ENCODE data around the gene PRKCB. TPM values are rescaled to one million over a fixed set of nuclear protein-coding genes. Genes with fewer than 3 reads are reported as not detected.

PRKCB gene
- polyA plus RNA-seq, 2 of the 4 experiments (the other 2 are of a cell fraction): 0.09 to 0.22 TPM

DNA sequence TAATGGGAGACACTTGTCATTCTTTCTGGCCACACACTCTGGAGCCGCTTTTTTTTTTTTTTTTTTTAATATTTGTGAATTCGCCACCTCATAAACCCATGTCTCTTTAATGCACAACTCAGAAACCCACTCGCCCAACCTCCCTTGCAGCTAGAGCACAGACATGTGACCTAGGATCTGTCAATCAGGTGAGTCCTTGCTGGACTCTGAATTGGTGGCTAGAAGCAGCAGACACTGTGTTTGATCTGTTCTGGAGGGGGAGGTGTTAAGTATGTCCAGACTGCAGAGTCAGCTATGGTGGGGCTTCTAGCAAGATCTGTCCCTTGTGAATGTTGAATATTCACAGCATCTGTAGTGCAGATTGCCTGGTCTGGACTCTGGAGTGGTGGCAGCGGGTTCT, 112.1 kb downstream of the PRKCB start:
- FAIRE-seq (no peak), ATAC-seq (no peak), DNase-seq (ENCODE audit: low read depth in 1 of 2, low spot score in 1 of 2) (no peak)
- no peaks in the 10 kb centered on the region for H3K4me1 ChIP-seq
- ChIA-PET CTCF (no interaction called here), POLR2A (no interaction called here)
- WGBS (ENCODE audit: missing lambda C conversion rate): 59% methylated on average over 4 of the region's 4 CpGs
- no peak overlapping the region for H3K4me3 ChIP-seq
- no peak overlapping the region for H3K4me2 ChIP-seq
- H3K27ac ChIP-seq: no peak overlapping the region
- TF ChIP-seq NFE2L2 (conservative IDR thresholded peaks at IDR 0.05; ENCODE audit: low read length) (no peak), MAZ (IDR thresholded peaks at IDR 0.05; ENCODE audit: borderline replicate concordance, low read depth, low read length) (no peak), REST (IDR thresholded peaks at IDR 0.05) (no peak), RAD21 (conservative IDR thresholded peaks at IDR 0.05 in 1 of 2, IDR thresholded peaks at IDR 0.05 in 1 of 2) (no peak), FOSB (CRISPR knock-in tag; IDR thresholded peaks at IDR 0.05) (no peak), HEYL (CRISPR knock-in tag; IDR thresholded peaks at IDR 0.05) (no peak), HES2 (IDR thresholded peaks at IDR 0.05) (no peak), RFX5 (IDR thresholded peaks at IDR 0.05) (no peak), EHMT2 (IDR thresholded peaks at IDR 0.05; ENCODE audit: low read depth) (no peak), HOXB5 (CRISPR knock-in tag; IDR thresholded peaks at IDR 0.05) (no peak), ZFP36 (IDR thresholded peaks at IDR 0.05; ENCODE audit: borderline replicate concordance, partially characterized antibody) (no peak), KDM1A (IDR thresholded peaks at IDR 0.05; ENCODE audit: low read depth) (no peak)
- no peaks in the 10 kb centered on the region for H3K9me3 ChIP-seq

DNA sequence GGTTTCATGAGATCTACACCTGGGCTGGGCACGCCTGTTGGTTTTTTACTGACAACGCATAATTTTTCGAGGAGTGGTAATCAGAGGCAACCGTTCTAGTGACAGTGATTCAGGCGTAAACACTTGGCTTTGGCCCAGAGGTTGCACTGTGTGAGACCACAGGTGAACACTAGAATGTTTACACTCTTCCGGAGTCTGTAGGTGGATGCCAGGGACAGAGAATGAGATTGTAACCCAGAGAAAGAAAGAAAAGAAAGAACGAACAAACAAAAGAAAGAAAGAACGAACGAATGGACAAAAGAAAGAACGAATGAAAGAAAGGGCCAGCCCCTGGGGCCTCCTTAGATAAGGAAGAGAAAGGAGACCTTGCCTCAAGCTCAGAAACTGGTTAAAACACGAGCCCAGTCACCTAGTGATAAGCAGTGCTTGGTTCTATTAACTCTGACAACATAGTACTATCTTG, 113.2 kb downstream of the PRKCB start:
- ChIA-PET POLR2A (no interaction called here), CTCF (no interaction called here)
- no peaks in the 10 kb centered on the region for H3K4me1 ChIP-seq
- no peaks in the 10 kb centered on the region for H3K9me3 ChIP-seq
- no peak overlapping the region for H3K4me2 ChIP-seq
- FAIRE-seq: no peak
- H3K4me3 ChIP-seq: no peak overlapping the region
- H3K27ac ChIP-seq: no peak overlapping the region
- 36% methylated on average over 11 of the region's 11 CpGs for WGBS (ENCODE audit: missing lambda C conversion rate)
- no peak for ATAC-seq
- TF ChIP-seq CEBPB (IDR thresholded peaks at IDR 0.05): no peak
- no peak for TF ChIP-seq SMC3 (IDR thresholded peaks at IDR 0.05)
- no peak for TF ChIP-seq REST (IDR thresholded peaks at IDR 0.05)
- TF ChIP-seq CHD2 (IDR thresholded peaks at IDR 0.05; ENCODE audit: low read length, partially characterized antibody): no peak
- no peak for TF ChIP-seq POLR2AphosphoS2 (conservative IDR thresholded peaks at IDR 0.05; ENCODE audit: low read length)
- TF ChIP-seq SREBF2 (IDR thresholded peaks at IDR 0.05): no peak
- TF ChIP-seq TP53 (CRISPR knock-in tag; IDR thresholded peaks at IDR 0.05): no peak
- TF ChIP-seq MAFK (IDR thresholded peaks at IDR 0.05; ENCODE audit: partially characterized antibody): no peak
- no peak for TF ChIP-seq RAD21 (conservative IDR thresholded peaks at IDR 0.05 in 1 of 2, IDR thresholded peaks at IDR 0.05 in 1 of 2)
- no peak for TF ChIP-seq PBX3 (IDR thresholded peaks at IDR 0.05)
- no peak for TF ChIP-seq RNF2 (IDR thresholded peaks at IDR 0.05; ENCODE audit: borderline replicate concordance, low read depth)
- no peak for TF ChIP-seq RARB (CRISPR knock-in tag; IDR thresholded peaks at IDR 0.05)
- TF ChIP-seq HOXA7 (CRISPR knock-in tag; IDR thresholded peaks at IDR 0.05): no peak
- TF ChIP-seq PHF8 (IDR thresholded peaks at IDR 0.05; ENCODE audit: borderline replicate concordance, low read depth): no peak
- no peak for TF ChIP-seq CTCF (IDR thresholded peaks at IDR 0.05)
- no peak for TF ChIP-seq MYC (IDR thresholded peaks at IDR 0.05; ENCODE audit: borderline replicate concordance, low read length)
- TF ChIP-seq JUN (IDR thresholded peaks at IDR 0.05): no peak
- no peak for TF ChIP-seq RCOR1 (IDR thresholded peaks at IDR 0.05; ENCODE audit: low read depth, low read length)
- TF ChIP-seq KDM1A (IDR thresholded peaks at IDR 0.05; ENCODE audit: low read depth): no peak
- no peak for DNase-seq (ENCODE audit: low read depth in 1 of 2, low spot score in 1 of 2)

All from A549 (cell line).